ENCODE results near the gene SP2. TPM values are rescaled to one million over a fixed set of nuclear protein-coding genes. Genes with fewer than 3 reads are reported as not detected.

SP2 gene
- total RNA-seq (2014; rRNA removed; shearing (Covaris generic)): 4.0 and 5.4 TPM in 2 replicates

GRCh38 chr17:47895856-47896671 is at the start of gene SP2:
TSS of gene SP2 (plus strand) at chr17:47896236. CDS start at chr17:47896287, 51 bp downstream.

GRCh38 chr17:47850692-47851573 is 45.1 kb upstream of the SP2 start, which contains the start of gene SP6:
TSS of gene SP6 (minus strand) at chr17:47851163. CDS start at chr17:47848429, 2,734 bp downstream.

DNA sequence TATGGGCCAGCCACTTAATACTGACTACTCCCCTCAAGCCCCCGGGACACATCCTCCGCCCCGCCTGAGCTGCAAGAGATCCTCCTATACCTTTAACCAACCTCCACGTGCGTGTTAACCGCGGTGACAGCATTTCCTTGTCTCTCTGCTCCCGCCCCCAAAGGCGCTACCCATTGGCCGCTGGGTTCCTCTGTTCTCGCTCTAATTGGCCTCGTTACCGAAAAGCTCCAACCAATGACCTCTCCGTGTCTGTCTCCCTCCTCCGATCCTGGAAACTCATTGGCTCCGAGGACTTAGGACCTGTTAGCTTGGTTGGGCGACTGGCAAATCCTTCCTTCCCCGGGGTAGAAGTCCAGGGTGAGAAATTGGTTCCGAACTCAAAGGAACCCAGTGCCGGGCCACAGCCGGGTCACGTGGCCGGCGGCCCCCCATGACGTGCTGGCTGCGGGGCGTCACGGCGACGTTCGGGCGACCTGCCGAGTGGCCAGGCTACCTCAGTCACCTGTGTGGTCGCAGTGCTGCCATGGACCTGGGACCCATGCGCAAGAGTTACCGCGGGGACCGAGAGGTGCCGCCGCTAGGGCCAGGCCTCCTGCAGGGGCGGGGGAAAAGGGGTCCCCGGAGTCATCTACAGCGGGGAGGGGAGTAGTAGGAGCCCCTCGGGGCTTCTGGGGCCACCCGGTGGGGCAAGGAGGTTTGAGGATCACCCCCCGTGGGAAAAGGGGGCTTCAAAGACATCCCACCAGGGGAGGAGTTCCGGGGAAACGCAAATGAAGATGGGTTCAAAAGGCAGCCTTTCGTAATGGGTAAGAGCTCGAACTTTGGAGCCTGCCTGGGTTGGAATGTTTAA is 45.4 kb downstream of the SP2 start, which contains the start of gene PNPO:
Gene PNPO (plus strand): TSS at position 326 of the 850 bp plus-strand sequence. CDS start 105 bp downstream, at position 431.

DNA sequence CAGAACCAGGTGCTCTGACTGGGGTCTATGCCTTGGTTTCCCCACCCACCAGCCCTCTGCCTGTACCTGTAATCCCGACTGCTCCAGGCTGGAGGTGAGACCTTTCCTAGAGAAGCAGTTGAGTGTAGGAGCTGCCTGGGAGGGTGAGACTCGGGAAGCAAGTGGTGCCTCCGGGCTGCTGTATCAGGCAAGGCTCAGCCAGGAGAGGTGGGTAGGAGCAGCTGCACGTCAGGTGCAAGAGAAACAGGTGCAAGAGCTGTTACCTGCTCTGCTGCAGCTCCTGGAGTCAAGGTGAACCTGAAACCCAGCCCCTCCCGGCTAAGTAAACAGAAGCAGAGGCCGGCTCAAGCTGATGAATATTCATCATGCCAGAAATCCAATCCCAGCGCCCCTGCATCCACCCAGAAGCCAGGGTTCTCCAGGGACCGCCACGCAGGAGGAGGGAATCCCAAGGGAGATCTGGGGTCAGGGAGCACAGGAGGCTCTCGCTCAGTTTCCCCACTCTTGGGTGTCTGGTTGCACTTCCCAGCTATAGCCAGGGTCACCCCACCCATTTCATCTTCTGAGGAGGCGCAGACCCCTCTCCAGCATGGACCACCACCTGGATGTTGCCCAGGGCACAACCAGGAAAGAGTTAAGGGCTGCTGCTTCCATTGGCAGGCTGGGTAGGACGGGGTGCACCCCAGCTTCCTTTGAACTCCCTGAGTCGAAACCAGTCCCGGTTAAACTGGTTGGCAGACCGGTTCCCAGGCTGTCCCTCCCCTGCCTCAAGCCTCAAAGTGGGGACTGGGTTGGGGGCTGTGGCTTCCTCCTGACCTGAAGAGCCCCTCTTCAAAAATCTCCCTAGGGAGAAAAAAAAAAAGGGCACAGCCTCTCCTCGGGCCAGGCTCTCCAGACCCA is 61.8 kb downstream of the SP2 start, which contains the start of gene PRR15L:
Gene PRR15L (minus strand): TSS at position 293 of the 900 bp plus-strand sequence. CDS start 4,649 bp downstream, outside the sequence.

GRCh38 chr17:47970725-47971499 is 74.9 kb downstream of the SP2 start, which contains the start of gene CDK5RAP3:
TSS of gene CDK5RAP3 (plus strand) at chr17:47971113. CDS start at chr17:47971147, 34 bp downstream.

Other genes with a start within 250 kb of the SP2 start
- 293 and 396 TPM in 2 replicates for gene KPNB1, start 246.3 kb upstream of the SP2 start, total RNA-seq (2014; rRNA removed; shearing (Covaris generic))
- gene TBKBP1, start 202.1 kb upstream of the SP2 start, total RNA-seq (2014; rRNA removed; shearing (Covaris generic)): 4.7 and 10.4 TPM in 2 replicates
- gene TBX21, start 163.0 kb upstream of the SP2 start, total RNA-seq (2014; rRNA removed; shearing (Covaris generic)): not detected in 2 replicates
- 8.3 and 11.6 TPM in 2 replicates for gene OSBPL7, start 74.4 kb upstream of the SP2 start, total RNA-seq (2014; rRNA removed; shearing (Covaris generic))
- gene MRPL10, start 64.7 kb upstream of the SP2 start, total RNA-seq (2014; rRNA removed; shearing (Covaris generic)): 49.2 and 50.4 TPM in 2 replicates
- 0.32 and 0.98 TPM in 2 replicates for gene LRRC46, start 64.6 kb upstream of the SP2 start, total RNA-seq (2014; rRNA removed; shearing (Covaris generic))
- 33.2 and 39.8 TPM in 2 replicates for gene SCRN2, start 55.0 kb upstream of the SP2 start, total RNA-seq (2014; rRNA removed; shearing (Covaris generic))
- 0.21 TPM in 1 of 2 replicates, not detected in the other for gene SP6, start 45.1 kb upstream of the SP2 start, total RNA-seq (2014; rRNA removed; shearing (Covaris generic))
- gene PNPO, start 45.3 kb downstream of the SP2 start, total RNA-seq (2014; rRNA removed; shearing (Covaris generic)): 25.3 and 32.4 TPM in 2 replicates
- not detected in 2 replicates for gene PRR15L, start 61.6 kb downstream of the SP2 start, total RNA-seq (2014; rRNA removed; shearing (Covaris generic))
- 127 TPM in 2 replicates for gene CDK5RAP3, start 74.9 kb downstream of the SP2 start, total RNA-seq (2014; rRNA removed; shearing (Covaris generic))
- 24.2 and 30.2 TPM in 2 replicates for gene COPZ2, start 141.6 kb downstream of the SP2 start, total RNA-seq (2014; rRNA removed; shearing (Covaris generic))
- gene NFE2L1, start 152.1 kb downstream of the SP2 start, total RNA-seq (2014; rRNA removed; shearing (Covaris generic)): 70.7 and 79.1 TPM in 2 replicates
- 48.1 and 48.6 TPM in 2 replicates for gene CBX1, start 205.2 kb downstream of the SP2 start, total RNA-seq (2014; rRNA removed; shearing (Covaris generic))
- 14.0 and 14.2 TPM in 2 replicates for gene SNX11, start 211.5 kb downstream of the SP2 start, total RNA-seq (2014; rRNA removed; shearing (Covaris generic))

All from A375 (cell line).